HepG2 (cell line): Measurements from ENCODE around the gene SLC9A1. TPM values are rescaled to one million over a fixed set of nuclear protein-coding genes. Genes with fewer than 3 reads are reported as not detected.

Source experiments
- ATAC-seq: fragments of 200-7000 bp; cut with Tn5 transposase; 3 replicates; pipeline ENCODE4 v1.9.1; 2020; ENCODE audit warnings: mild to moderate bottlenecking, moderate library complexity
- BruUV-seq: library from RNA; stranded (reverse); fragments of 400-500 nt; replicated peaks from 2 replicates; lab custom pipeline; 2021; lab: Mats Ljungman, UMichigan
- CTCF ChIA-PET: fragments of 300-600 bp; formaldehyde crosslinking; extraction: SDS; loops from one replicate; lab custom pipeline; 2021; ENCODE audit warnings: low total read pairs, inconsistent platforms, low intra/inter-chr PET ratio; lab: Yijun Ruan, JAX
- POLR2A ChIA-PET: fragments of 350-600 bp; sonication (Branson Sonifier 250); formaldehyde crosslinking; loops from one replicate; lab custom pipeline; 2020; ENCODE audit warnings: antibody characterized with exemption, inconsistent platforms; lab: Yijun Ruan, JAX
- DNase-seq: peaks from one replicate; pipeline ENCODE4 v3.0.0-alpha.2; 2015; ENCODE audit warnings: low spot score
- FAIRE-seq: peaks from 3 replicates; lab custom pipeline; 2011; peaks lifted over from hg19 to GRCh38; lab: Jason Lieb, UNC
- H2AFZ ChIP-seq: one replicate; pipeline ENCODE4 v1.6.1; 2011; ENCODE audit warnings: low read length, inconsistent platforms
- H3K27ac ChIP-seq: fragments of 300-600 bp; 3 replicates; pipeline ENCODE4 v1.8.0; 2011; ENCODE audit warnings: mixed run types, mild to moderate bottlenecking, mixed read lengths, low read length, inconsistent platforms; ENCODE audit not compliant: insufficient read depth; ENCODE audit errors: extremely low read length
- H3K27me3 ChIP-seq, 2 experiments: fragments of 200-600 bp in 1 of 2; 2 replicates in 1 of 2; 3 replicates in 1 of 2; pipeline versions ENCODE4 v1.6.0 to v1.8.0; 2011; ENCODE audit warnings: low read length in 2 of 2, mild to moderate bottlenecking in 2 of 2, moderate library complexity in 2 of 2, inconsistent platforms in 1 of 2; ENCODE audit not compliant: insufficient read depth in 2 of 2, control insufficient read depth in 1 of 2
- H3K36me3 ChIP-seq, 2 experiments: fragments of 200-600 bp in 1 of 2; replicated peaks in 1 of 2; 2 replicates in 1 of 2; 3 replicates in 1 of 2; pipeline versions ENCODE4 v1.5.1 to v1.8.0; 2011; ENCODE audit warnings: low read length in 2 of 2, inconsistent platforms in 1 of 2; ENCODE audit not compliant: insufficient read depth in 2 of 2, control insufficient read depth in 1 of 2
- H3K4me1 ChIP-seq: 2 replicates; pipeline ENCODE4 v1.5.1; 2012; ENCODE audit warnings: low read length, inconsistent platforms; ENCODE audit not compliant: insufficient read depth
- H3K4me2 ChIP-seq: 2 replicates; pipeline ENCODE4 v1.6.0; 2011; ENCODE audit warnings: low read depth, low read length, inconsistent platforms
- H3K4me3 ChIP-seq, 3 experiments: fragments of 200-600 bp in 1 of 3; sonication (generic), shearing (Covaris generic) in 1 of 3; replicated peaks in 1 of 3; 2 replicates each; pipeline ENCODE4 v1.5.1; 2011 to 2016; ENCODE audit warnings: low read length in 3 of 3, inconsistent platforms in 2 of 3, low read depth in 2 of 3, mild to moderate bottlenecking in 2 of 3, control low read depth in 1 of 3, mixed read lengths in 1 of 3; ENCODE audit not compliant: insufficient read depth in 1 of 3
- H3K79me2 ChIP-seq: one replicate; pipeline ENCODE4 v1.6.1; 2011; ENCODE audit warnings: low read length, inconsistent platforms; ENCODE audit not compliant: insufficient read depth
- H3K9ac ChIP-seq: 2 replicates; pipeline ENCODE4 v1.6.0; 2011; ENCODE audit warnings: mild to moderate bottlenecking, low read depth, low read length, inconsistent platforms; ENCODE audit not compliant: insufficient read depth
- H3K9me3 ChIP-seq: 2 replicates; pipeline ENCODE4 v1.5.1; 2012; ENCODE audit warnings: mild to moderate bottlenecking, low read length
- H4K20me1 ChIP-seq: 2 replicates; pipeline ENCODE4 v1.6.0; 2011; ENCODE audit warnings: inconsistent platforms, mild to moderate bottlenecking, low read length, moderate library complexity; ENCODE audit not compliant: insufficient read depth
- ELF4 ChIP-seq: sonication (generic); formaldehyde crosslinking; IDR thresholded peaks from 2 replicates; pipeline ENCODE4 v1.5.0; 2020; ENCODE audit warnings: missing genetic modification reagents, mild to moderate bottlenecking, moderate library complexity, borderline replicate concordance
- FOXC1 ChIP-seq: sonication (generic); formaldehyde crosslinking; IDR thresholded peaks from 2 replicates; pipeline ENCODE4 v1.8.0; 2022; ENCODE audit warnings: mild to moderate bottlenecking, missing genetic modification reagents, borderline replicate concordance
- GLMP ChIP-seq: sonication (generic); formaldehyde crosslinking; IDR thresholded peaks from 2 replicates; pipeline ENCODE4 v1.9.0; 2021; ENCODE audit warnings: missing genetic modification reagents, mild to moderate bottlenecking, borderline replicate concordance
- IKZF1 ChIP-seq: fragments of 450-650 bp; IDR thresholded peaks from 2 replicates; pipeline ENCODE4 v1.7.1; 2016
- IRF1 ChIP-seq: sonication (generic); formaldehyde crosslinking; IDR thresholded peaks from 2 replicates; pipeline ENCODE4 v1.4.0; 2020; ENCODE audit warnings: low read depth, mild to moderate bottlenecking, missing genetic modification reagents
- KDM1A ChIP-seq: IDR thresholded peaks from 2 replicates; pipeline ENCODE4 v1.6.1; 2016; ENCODE audit warnings: missing compliant biosample characterization
- MATR3 ChIP-seq: sonication (generic); formaldehyde crosslinking; IDR thresholded peaks from 2 replicates; pipeline ENCODE4 v1.4.0; 2020; ENCODE audit warnings: missing genetic modification reagents
- MXD1 ChIP-seq: sonication (generic); formaldehyde crosslinking; IDR thresholded peaks from 2 replicates; pipeline ENCODE4 v1.4.0; 2020; ENCODE audit warnings: mild to moderate bottlenecking, missing genetic modification reagents
- NCOA2 ChIP-seq: sonication (generic); formaldehyde crosslinking; IDR thresholded peaks from 2 replicates; pipeline ENCODE4 v1.8.0; 2022; ENCODE audit warnings: inconsistent platforms
- SYNCRIP ChIP-seq: fragments of 200-400 bp; formaldehyde crosslinking; IDR thresholded peaks from 2 replicates; pipeline ENCODE4 v1.6.1; 2018; ENCODE audit warnings: mild to moderate bottlenecking, low read depth, low read length; ENCODE audit not compliant: insufficient read depth
- ZBTB2 ChIP-seq: sonication (generic); formaldehyde crosslinking; IDR thresholded peaks from 2 replicates; pipeline ENCODE4 v1.8.0; 2022; ENCODE audit warnings: low read depth, missing genetic modification reagents
- ZC3H13 ChIP-seq: sonication (generic); formaldehyde crosslinking; IDR thresholded peaks from 2 replicates; pipeline ENCODE4 v1.8.1; 2023; ENCODE audit warnings: mild to moderate bottlenecking, missing genetic modification reagents, moderate library complexity
- ZFAT ChIP-seq: sonication (generic); formaldehyde crosslinking; conservative IDR thresholded peaks from 2 replicates; pipeline ENCODE4 v1.8.1; 2023; ENCODE audit warnings: missing genetic modification reagents, inconsistent platforms
- ZNF160 ChIP-seq: sonication (generic); formaldehyde crosslinking; IDR thresholded peaks from 2 replicates; pipeline ENCODE4 v1.8.0; 2022; ENCODE audit warnings: mild to moderate bottlenecking, inconsistent platforms, missing genetic modification reagents
- ZNF280B ChIP-seq: sonication (generic); formaldehyde crosslinking; IDR thresholded peaks from 2 replicates; pipeline ENCODE4 v1.5.0; 2020; ENCODE audit warnings: missing genetic modification reagents, mild to moderate bottlenecking, borderline replicate concordance
- ZNF563 ChIP-seq: sonication (generic); formaldehyde crosslinking; IDR thresholded peaks from 2 replicates; pipeline ENCODE4 v1.8.0; 2022; ENCODE audit warnings: mild to moderate bottlenecking, moderate library complexity, missing genetic modification reagents
- ZNF652 ChIP-seq: IDR thresholded peaks from 2 replicates; pipeline ENCODE4 v1.6.1; 2016; ENCODE audit warnings: low read depth, borderline replicate concordance
- ZNF782 ChIP-seq: sonication (generic); formaldehyde crosslinking; IDR thresholded peaks from 2 replicates; pipeline ENCODE4 v1.4.0; 2020; ENCODE audit warnings: missing genetic modification reagents, mild to moderate bottlenecking, borderline replicate concordance
- WGBS: methylation state at CpG from one replicate; pipeline ENCODE4 v1.1.6; 2017; ENCODE audit warnings: low lambda C conversion rate; 5-methylcytosine and 5-hydroxymethylcytosine counted together
- in situ Hi-C: cut with HindIII; loops from 2 replicates; pipeline ENCODE4 v1.10.0; 2017; ENCODE audit warnings: low pct_unique_long_range_greater_than_20kb; ENCODE audit not compliant: extremely low pct_ligation_motif_present
- intact Hi-C: fragments of 100-400 bp; cut with micrococcal nuclease; formaldehyde crosslinking; loops from one replicate; pipeline ENCODE4 v1.10.0; 2022; ENCODE audit not compliant: unreplicated experiment
- polyA plus RNA-seq, 8 experiments: library from polyadenylated mRNA; depleted of rRNA in 3 of 8; stranded (reverse) in 7 of 8; unstranded in 1 of 8; fragments of >200 nt; fragmentation: Illumina TruSeq in 4 of 8; extraction: Trizol in 4 of 8; gene quantifications; 2 replicates each; pipeline versions ENCODE4 v1.2.1 to v1.2.3, GENCODE V29; 2011 to 2016; ENCODE audit warnings: low read depth in 4 of 8, missing spikeins in 1 of 8, mixed read lengths in 1 of 8; ENCODE audit not compliant: insufficient read depth in 1 of 8
- total RNA-seq, 5 experiments: library from RNA; depleted of rRNA; stranded (reverse); fragments of >200 nt; fragmentation: Illumina TruSeq; extraction: Trizol; gene quantifications; 2 replicates each; pipeline ENCODE4 v1.2.3, GENCODE V29; 2016; ENCODE audit warnings: low read depth in 1 of 5

Gene SLC9A1
- total and polyA plus RNA-seq, 2 of the 13 experiments (the other 11 are each of a cell fraction or from before 2014, with no cell fraction given), result 1.4 to 2.9 TPM

GRCh38 chr1:27053977-27054753 lies 100.8 kb downstream of the SLC9A1 start:
- WGBS, result 21% methylated on average over 4 of the region's 6 CpGs
- H3K4me1 ChIP-seq, result no peaks in the 10 kb centered on the region
- no peaks in the 10 kb centered on the region for H3K36me3 ChIP-seq
- H3K27me3 ChIP-seq, result peaks cover 0 to 22% of the 10 kb centered on the region in 2 experiments; a peak in 4 of 5 replicates
- no peak overlapping the region for H3K9ac ChIP-seq
- no peaks in the 10 kb centered on the region for H3K79me2 ChIP-seq
- in situ Hi-C loops, result no loop called here
- no peaks in the 10 kb centered on the region for H3K9me3 ChIP-seq
- no peaks in the 10 kb centered on the region for H4K20me1 ChIP-seq
- ChIA-PET CTCF (no interaction called here), POLR2A (no interaction called here)
- no peak overlapping the region for H3K27ac ChIP-seq
- intact Hi-C loops, result no loop called here
- H3K4me2 ChIP-seq, result no peak overlapping the region
- H2AFZ ChIP-seq, result no peak overlapping the region
- ATAC-seq (no peak), DNase-seq (no peak), FAIRE-seq (no peak)
- no peak overlapping the region for H3K4me3 ChIP-seq
- BruUV-seq, result no TSS peak
- TF ChIP-seq KDM1A (CRISPR knock-in tag), result no peak
- no peak for TF ChIP-seq ZBTB2 (CRISPR knock-in tag)
- TF ChIP-seq ZNF280B (CRISPR knock-in tag), result no peak
- TF ChIP-seq ZFAT (CRISPR knock-in tag), result no peak
- TF ChIP-seq SYNCRIP, result no peak
- TF ChIP-seq NCOA2, result no peak
- no peak for TF ChIP-seq ZNF652 (CRISPR knock-in tag)
- TF ChIP-seq FOXC1 (CRISPR knock-in tag), result no peak
- TF ChIP-seq ELF4 (CRISPR knock-in tag), result no peak
- no peak for TF ChIP-seq IRF1 (CRISPR knock-in tag)
- no peak for TF ChIP-seq ZNF160
- no peak for TF ChIP-seq ZNF782 (CRISPR knock-in tag)
- TF ChIP-seq MATR3, result no peak
- TF ChIP-seq IKZF1, result no peak
- TF ChIP-seq MXD1, result no peak
- TF ChIP-seq ZNF563, result no peak
- TF ChIP-seq GLMP (CRISPR knock-in tag), result no peak
- TF ChIP-seq ZC3H13 (CRISPR knock-in tag), result no peak
